Dendritic cell treated with granulocyte-macrophage colony-stimulating factor and Interleukin-4, amounts not matched to agents 40 ng/mL and 50 ng/mL, for 4 days (primary cell): ENCODE results near the gene PBXIP1.

Experiments
- H3K27ac Mint-ChIP-seq: one replicate; pipeline ENCODE4 v1.8.0; 2022; ENCODE audit warnings: mild to moderate bottlenecking, mixed read lengths
- H3K27me3 Mint-ChIP-seq: one replicate; pipeline ENCODE4 v1.8.0; 2022; ENCODE audit warnings: mild to moderate bottlenecking, mixed read lengths
- H3K36me3 Mint-ChIP-seq: one replicate; pipeline ENCODE4 v1.8.0; 2022; ENCODE audit warnings: low read depth, mixed read lengths
- H3K4me1 Mint-ChIP-seq: one replicate; pipeline ENCODE4 v1.8.0; 2022; ENCODE audit warnings: low read depth, mixed read lengths
- H3K4me3 Mint-ChIP-seq: one replicate; pipeline ENCODE4 v1.8.0; 2022; ENCODE audit warnings: mild to moderate bottlenecking, moderate library complexity, mixed read lengths
- H3K9me3 Mint-ChIP-seq: one replicate; pipeline ENCODE4 v1.8.0; 2022; ENCODE audit warnings: mixed read lengths
- intact Hi-C: fragments of 100-400 bp; cut with micrococcal nuclease; formaldehyde crosslinking; loops from one replicate; pipeline ENCODE4 v1.15.0; 2022

Gene PBXIP1

GRCh38 chr1:154972213-154972516 is 16.3 kb upstream of the PBXIP1 start:
- Mint-ChIP-seq H3K27me3 (no peaks in the 10 kb centered on the region), H3K4me1 (no peaks in the 10 kb centered on the region), H3K4me3 (no peak overlapping the region), H3K9me3 (no peaks in the 10 kb centered on the region), H3K36me3 (peaks cover 52% of the 10 kb centered on the region), H3K27ac (no peak overlapping the region)
- intact Hi-C loops, result loop anchor here (5.0 kb wide), 1 partner anchor 35 kb away; no protein-coding TSS in a partner anchor

- H3K4me1 Mint-ChIP-seq, result no peaks in the 10 kb centered on the region
- no peaks in the 10 kb centered on the region for H3K27me3 Mint-ChIP-seq
- intact Hi-C loops, result loop anchor here (5.0 kb wide), 1 partner anchor 36 kb away; no protein-coding TSS in a partner anchor
- H3K36me3 Mint-ChIP-seq, result peaks cover 59% of the 10 kb centered on the region
- H3K4me3 Mint-ChIP-seq, result peak overlapping the region; percentile 80
- no peaks in the 10 kb centered on the region for H3K9me3 Mint-ChIP-seq
- H3K27ac Mint-ChIP-seq, result no peak overlapping the region
Measured at GRCh38 chr1:154971341-154971998, 15.6 kb upstream of the PBXIP1 start.

GRCh38 chr1:154970631-154971340 is 14.9 kb upstream of the PBXIP1 start, which contains the start of gene SHC1:
TSS of gene SHC1 (minus strand) at chr1:154970747. CDS start at chr1:154970526, 221 bp downstream.
- H3K27me3 Mint-ChIP-seq, result no peaks in the 10 kb centered on the region
- H3K9me3 Mint-ChIP-seq, result no peaks in the 10 kb centered on the region
- H3K4me1 Mint-ChIP-seq, result no peaks in the 10 kb centered on the region
- H3K4me3 Mint-ChIP-seq, result peak within 1 kb of the TSS; percentile 80
- intact Hi-C loops, result loop anchor here (5.0 kb wide), 1 partner anchor 37 kb away; no protein-coding TSS in a partner anchor
- peaks cover 66% of the 10 kb centered on the region for H3K36me3 Mint-ChIP-seq
- peak within 1 kb of the TSS; percentile 26 for H3K27ac Mint-ChIP-seq

- intact Hi-C loops, result loop anchor here (5.0 to 10.0 kb wide), 2 partner anchors 37 to 115 kb away; no protein-coding TSS in a partner anchor
- H3K4me3 Mint-ChIP-seq, result peak overlapping the region; percentile 80
- H3K36me3 Mint-ChIP-seq, result peaks cover 74% of the 10 kb centered on the region
- no peaks in the 10 kb centered on the region for H3K27me3 Mint-ChIP-seq
- H3K27ac Mint-ChIP-seq, result peak overlapping the region; percentile 26
- peaks cover 7% of the 10 kb centered on the region for H3K4me1 Mint-ChIP-seq
- no peaks in the 10 kb centered on the region for H3K9me3 Mint-ChIP-seq
Measured at GRCh38 chr1:154969860-154970452, 14.1 kb upstream of the PBXIP1 start.

GRCh38 chr1:154969246-154969645 is 13.3 kb upstream of the PBXIP1 start:
- H3K4me3 Mint-ChIP-seq, result peak overlapping the region; percentile 37
- H3K9me3 Mint-ChIP-seq, result no peaks in the 10 kb centered on the region
- H3K36me3 Mint-ChIP-seq, result peaks cover 81% of the 10 kb centered on the region
- H3K27ac Mint-ChIP-seq, result peak overlapping the region; percentile 26
- H3K27me3 Mint-ChIP-seq, result no peaks in the 10 kb centered on the region
- intact Hi-C loops, result loop anchor here (10.0 kb wide), 1 partner anchor 116 kb away; no protein-coding TSS in a partner anchor
- H3K4me1 Mint-ChIP-seq, result peaks cover 7% of the 10 kb centered on the region

- Mint-ChIP-seq H3K36me3 (peaks cover 87% of the 10 kb centered on the region), H3K4me1 (peaks cover 11% of the 10 kb centered on the region), H3K4me3 (no peak overlapping the region), H3K27ac (peak overlapping the region; percentile 52), H3K9me3 (no peaks in the 10 kb centered on the region), H3K27me3 (no peaks in the 10 kb centered on the region)
- intact Hi-C loops, result loop anchor here (10.0 kb wide), 1 partner anchor 116 kb away; no protein-coding TSS in a partner anchor
Measured at GRCh38 chr1:154968731-154969130, 12.8 kb upstream of the PBXIP1 start.

GRCh38 chr1:154967331-154967950 is 11.5 kb upstream of the PBXIP1 start:
- H3K9me3 Mint-ChIP-seq, result no peaks in the 10 kb centered on the region
- no peaks in the 10 kb centered on the region for H3K27me3 Mint-ChIP-seq
- no peak overlapping the region for H3K27ac Mint-ChIP-seq
- peaks cover 23% of the 10 kb centered on the region for H3K4me1 Mint-ChIP-seq
- H3K4me3 Mint-ChIP-seq, result no peak overlapping the region
- intact Hi-C loops, result loop anchor here (10.0 kb wide), 1 partner anchor 117 kb away; no protein-coding TSS in a partner anchor
- H3K36me3 Mint-ChIP-seq, result peaks cover 94% of the 10 kb centered on the region

GRCh38 chr1:154966111-154966510 is 10.2 kb upstream of the PBXIP1 start:
- no peak overlapping the region for H3K4me3 Mint-ChIP-seq
- intact Hi-C loops, result loop anchor here (10.0 kb wide), 1 partner anchor 119 kb away; no protein-coding TSS in a partner anchor
- H3K36me3 Mint-ChIP-seq, result peaks cover 86% of the 10 kb centered on the region
- no peaks in the 10 kb centered on the region for H3K9me3 Mint-ChIP-seq
- no peak overlapping the region for H3K27ac Mint-ChIP-seq
- no peaks in the 10 kb centered on the region for H3K27me3 Mint-ChIP-seq
- H3K4me1 Mint-ChIP-seq, result peaks cover 29% of the 10 kb centered on the region

GRCh38 chr1:154964359-154964758 is 8.5 kb upstream of the PBXIP1 start:
- H3K9me3 Mint-ChIP-seq, result no peaks in the 10 kb centered on the region
- intact Hi-C loops, result loop anchor here (5.0 to 10.0 kb wide), 2 partner anchors 33 to 120 kb away; no protein-coding TSS in a partner anchor
- no peak overlapping the region for H3K4me3 Mint-ChIP-seq
- no peak overlapping the region for H3K27ac Mint-ChIP-seq
- peaks cover 45% of the 10 kb centered on the region for H3K4me1 Mint-ChIP-seq
- no peaks in the 10 kb centered on the region for H3K27me3 Mint-ChIP-seq
- H3K36me3 Mint-ChIP-seq, result peaks cover 83% of the 10 kb centered on the region

- no peaks in the 10 kb centered on the region for H3K9me3 Mint-ChIP-seq
- intact Hi-C loops, result loop anchor here (5.0 to 10.0 kb wide), 2 partner anchors 34 to 121 kb away; no protein-coding TSS in a partner anchor
- H3K4me1 Mint-ChIP-seq, result peaks cover 49% of the 10 kb centered on the region
- H3K27me3 Mint-ChIP-seq, result no peaks in the 10 kb centered on the region
- peak overlapping the region; percentile 15 for H3K27ac Mint-ChIP-seq
- no peak overlapping the region for H3K4me3 Mint-ChIP-seq
- peaks cover 83% of the 10 kb centered on the region for H3K36me3 Mint-ChIP-seq
Measured at GRCh38 chr1:154963643-154964042, 7.7 kb upstream of the PBXIP1 start.

GRCh38 chr1:154962795-154963330 is 7.0 kb upstream of the PBXIP1 start:
- Mint-ChIP-seq H3K36me3 (peaks cover 82% of the 10 kb centered on the region), H3K4me3 (no peak overlapping the region), H3K4me1 (peaks cover 54% of the 10 kb centered on the region), H3K27me3 (no peaks in the 10 kb centered on the region), H3K27ac (peak overlapping the region; percentile 15), H3K9me3 (no peaks in the 10 kb centered on the region)
- intact Hi-C loops, result loop anchor here (5.0 to 10.0 kb wide), 2 partner anchors 34 to 122 kb away; no protein-coding TSS in a partner anchor

- intact Hi-C loops, result loop anchor here (5.0 to 10.0 kb wide), 2 partner anchors 35 to 123 kb away; no protein-coding TSS in a partner anchor
- peaks cover 55% of the 10 kb centered on the region for H3K4me1 Mint-ChIP-seq
- H3K9me3 Mint-ChIP-seq, result no peaks in the 10 kb centered on the region
- peak overlapping the region; percentile 90 for H3K27ac Mint-ChIP-seq
- peak overlapping the region; percentile 87 for H3K4me3 Mint-ChIP-seq
- no peaks in the 10 kb centered on the region for H3K27me3 Mint-ChIP-seq
- H3K36me3 Mint-ChIP-seq, result peaks cover 76% of the 10 kb centered on the region
Measured at GRCh38 chr1:154962156-154962749, 6.4 kb upstream of the PBXIP1 start.
